ENCODE results near the gene SERPINB10.

The SERPINB10 gene

DNA sequence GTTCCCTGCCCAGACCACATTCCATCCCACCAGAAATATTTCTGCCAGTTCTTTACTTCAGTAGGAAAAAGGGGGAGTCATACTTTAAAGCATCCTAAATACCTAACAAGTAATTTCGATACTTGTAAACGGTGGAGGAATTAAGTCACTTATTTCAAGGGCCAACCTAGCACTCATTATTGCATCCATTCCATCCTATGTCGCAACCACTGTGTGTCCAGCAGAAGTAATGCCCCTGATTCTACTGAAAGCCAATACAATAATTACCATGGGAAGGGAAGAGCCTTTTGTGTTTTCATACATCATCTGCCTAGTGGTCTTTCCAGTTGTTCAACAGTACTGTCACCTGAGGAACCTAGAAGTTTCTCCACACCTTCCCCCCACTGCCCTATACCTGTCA lies 74.6 kb downstream of the SERPINB10 start:
- DNase-seq: no peak
